Thyroid gland (tissue), 4 donors: Measurements from ENCODE around the gene LIN28A. TPM values are rescaled to one million over a fixed set of nuclear protein-coding genes. Genes with fewer than 3 reads are reported as not detected.

Experiments used
- DNase-seq, 2 donors: peaks; one replicate each; pipeline ENCODE4 v3.0.0-alpha.2; 2019
- H3K27ac ChIP-seq, 3 donors: fragments of 200-600 bp; sonication (generic); 1 replicate in 2 of 3; 2 replicates in 1 of 3; pipeline ENCODE4 v1.5.1; 2016 to 2019; ENCODE audit warnings: mild to moderate bottlenecking in 1 of 3, moderate library complexity in 1 of 3
- H3K27me3 ChIP-seq: fragments of 200-600 bp; sonication (generic); one replicate; pipeline ENCODE4 v1.5.1; 2019
- H3K36me3 ChIP-seq, 2 donors: fragments of 200-600 bp; sonication (generic); one replicate each; pipeline ENCODE4 v1.5.1; 2016 to 2019
- H3K4me1 ChIP-seq, 2 donors: fragments of 200-600 bp; sonication (generic); one replicate each; pipeline ENCODE4 v1.5.1; 2017 to 2019
- H3K4me3 ChIP-seq, 3 donors: fragments of 200-600 bp; sonication (generic); replicated peaks in 1 of 3; 1 replicate in 2 of 3; 2 replicates in 1 of 3; pipeline ENCODE4 v1.5.1; 2016; ENCODE audit warnings: mild to moderate bottlenecking in 1 of 3
- H3K9me3 ChIP-seq: fragments of 200-600 bp; sonication (generic); one replicate; pipeline ENCODE4 v1.5.1; 2017
- CTCF ChIP-seq, 6 experiments: fragments of 200-600 bp in 3 of 6; fragments of 450-650 bp in 3 of 6; sonication (generic) in 3 of 6; IDR thresholded peaks; one replicate each; pipeline ENCODE4 v1.5.1; 2016 to 2019; ENCODE audit warnings: antibody characterized with exemption in 6 of 6, mild to moderate bottlenecking in 2 of 6, inconsistent platforms in 1 of 6, moderate library complexity in 1 of 6
- POLR2A ChIP-seq, 2 donors: fragments of 450-650 bp; IDR thresholded peaks; one replicate each; pipeline ENCODE4 v1.6.1; 2017; ENCODE audit warnings: antibody characterized with exemption in 2 of 2, mild to moderate bottlenecking in 2 of 2, moderate library complexity in 1 of 2
- WGBS, 2 donors: methylation state at CpG; one replicate each; pipeline ENCODE4 v1.1.5; 2017; 5-methylcytosine and 5-hydroxymethylcytosine counted together
- intact Hi-C: fragments of 100-400 bp; cut with DNase I; formaldehyde crosslinking; loops from one replicate; pipeline ENCODE4 v1.15.1; 2023
- total RNA-seq, 4 donors: library from RNA; depleted of rRNA; stranded (reverse); fragments of >200 nt; gene quantifications; one replicate each; pipeline ENCODE4 v1.2.3, GENCODE V29; 2016

Gene LIN28A
- total RNA-seq, 4 donors from 2014 or later, result not detected

GRCh38 chr1:26417111-26417759 lies 6.6 kb downstream of the LIN28A start:
- H3K27me3 ChIP-seq, result peaks cover 10% of the 10 kb centered on the region
- no peak overlapping the region for H3K4me3 ChIP-seq
- H3K9me3 ChIP-seq, result no peaks in the 10 kb centered on the region
- H3K4me1 ChIP-seq, result no peaks in the 10 kb centered on the region
- H3K36me3 ChIP-seq, result no peaks in the 10 kb centered on the region
- no peak overlapping the region for H3K27ac ChIP-seq
- peak; percentile 77 to 81 for DNase-seq
- intact Hi-C loops, result no loop called here
- WGBS, 2 donors, result 17 to 36% methylated on average over 5 to 9 of the region's 9 CpGs
- TF ChIP-seq CTCF (IDR thresholded peaks at IDR 0.05), result peak; percentile 31 to 92 (median 66)
- no peak for TF ChIP-seq POLR2A (IDR thresholded peaks at IDR 0.05)

- no peaks in the 10 kb centered on the region for H3K4me1 ChIP-seq
- intact Hi-C loops, result no loop called here
- H3K27me3 ChIP-seq, result peaks cover 6% of the 10 kb centered on the region
- DNase-seq, result no peak
- 37 to 41% methylated on average over 4 to 5 of the region's 5 CpGs for WGBS, 2 donors
- TF ChIP-seq POLR2A (IDR thresholded peaks at IDR 0.05) (no peak), CTCF (IDR thresholded peaks at IDR 0.05) (no peak)
- H3K9me3 ChIP-seq, result no peaks in the 10 kb centered on the region
- H3K36me3 ChIP-seq, result no peaks in the 10 kb centered on the region
- no peak overlapping the region for H3K4me3 ChIP-seq
- no peak overlapping the region for H3K27ac ChIP-seq
Observed at GRCh38 chr1:26418865-26419349, 8.3 kb downstream of the LIN28A start.

- Histone ChIP-seq H3K36me3 (no peaks in the 10 kb centered on the region), H3K27me3 (peaks cover under 1% of the 10 kb centered on the region), H3K27ac (no peak overlapping the region), H3K9me3 (no peaks in the 10 kb centered on the region), H3K4me1 (no peaks in the 10 kb centered on the region), H3K4me3 (no peak overlapping the region)
- intact Hi-C loops, result no loop called here
- DNase-seq, result no peak
- TF ChIP-seq CTCF (IDR thresholded peaks at IDR 0.05) (no peak), POLR2A (IDR thresholded peaks at IDR 0.05) (no peak)
- 85 to 86% methylated on average over 2 of the region's 2 CpGs for WGBS, 2 donors
Observed at GRCh38 chr1:26419494-26419893, 8.9 kb downstream of the LIN28A start.

GRCh38 chr1:26429721-26430120 lies 19.1 kb downstream of the LIN28A start:
- peaks cover 4 to 12% of the 10 kb centered on the region in 2 donors for H3K4me1 ChIP-seq
- H3K9me3 ChIP-seq, result no peaks in the 10 kb centered on the region
- 93 to 96% methylated on average over 2 of the region's 2 CpGs for WGBS, 2 donors
- no peak overlapping the region for H3K4me3 ChIP-seq
- DNase-seq, result no peak
- no peaks in the 10 kb centered on the region for H3K27me3 ChIP-seq
- H3K27ac ChIP-seq, result no peak overlapping the region
- no peaks in the 10 kb centered on the region for H3K36me3 ChIP-seq
- intact Hi-C loops, result no loop called here
- no peak for TF ChIP-seq POLR2A (IDR thresholded peaks at IDR 0.05)
- TF ChIP-seq CTCF (IDR thresholded peaks at IDR 0.05), result no peak

- WGBS, 2 donors, result 0% methylated on average over 30 to 42 of the region's 45 CpGs
- no peaks in the 10 kb centered on the region for H3K27me3 ChIP-seq
Observed at GRCh38 chr1:26431979-26432695, 21.5 kb downstream of the LIN28A start, which contains the start of gene DHDDS. TSS of gene DHDDS (plus strand) at chr1:26432321. CDS start at chr1:26432946, 625 bp downstream.

More at GRCh38 chr1:26431979-26432695, 21.5 kb downstream of the LIN28A start, which contains the start of gene DHDDS:
- TF ChIP-seq CTCF (IDR thresholded peaks at IDR 0.05) (peak in 1 of 6 experiments; percentile 20), POLR2A (IDR thresholded peaks at IDR 0.05) (peak in 1 of 2 donors; percentile 84)
- Histone ChIP-seq H3K4me3 (peak within 1 kb of the TSS; percentile 33 to 43 (median 41)), H3K36me3 (peaks cover 3 to 5% of the 10 kb centered on the region in 2 donors), H3K27ac (peak within 1 kb of the TSS; percentile 27 to 33 (median 28)), H3K9me3 (no peaks in the 10 kb centered on the region), H3K4me1 (peaks cover 4 to 12% of the 10 kb centered on the region in 2 donors)
- peak; percentile 98 to 99 for DNase-seq
- intact Hi-C loops, result no loop called here
